CD4-positive, alpha-beta T cell treated with Interleukin-12 subunit alpha and Interleukin-12 subunit beta, for 1 hour (primary cell): ENCODE measurements around the gene SLC39A3.

Experiments used
- DNase-seq: peaks from one replicate; pipeline ENCODE4 v3.0.0-alpha.2; 2020

Gene SLC39A3, protein sequence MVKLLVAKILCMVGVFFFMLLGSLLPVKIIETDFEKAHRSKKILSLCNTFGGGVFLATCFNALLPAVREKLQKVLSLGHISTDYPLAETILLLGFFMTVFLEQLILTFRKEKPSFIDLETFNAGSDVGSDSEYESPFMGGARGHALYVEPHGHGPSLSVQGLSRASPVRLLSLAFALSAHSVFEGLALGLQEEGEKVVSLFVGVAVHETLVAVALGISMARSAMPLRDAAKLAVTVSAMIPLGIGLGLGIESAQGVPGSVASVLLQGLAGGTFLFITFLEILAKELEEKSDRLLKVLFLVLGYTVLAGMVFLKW

GRCh38 chr19:2739602-2740313 lies at the start of gene SLC39A3:
Gene SLC39A3 (minus strand): TSS chr19:2740017. CDS start chr19:2737257, 2,760 bp downstream.
- peak; percentile 100 for DNase-seq

GRCh38 chr19:2788237-2788636 lies 48.4 kb upstream of the SLC39A3 start:
- no peak for DNase-seq

GRCh38 chr19:2787115-2787514 lies 47.3 kb upstream of the SLC39A3 start:
- no peak for DNase-seq

GRCh38 chr19:2785244-2785997 lies 45.6 kb upstream of the SLC39A3 start, which contains the start of gene THOP1:
Gene THOP1 (plus strand): TSS chr19:2785503. CDS start chr19:2785663, 160 bp downstream.
- peak; percentile 98 for DNase-seq

DNA sequence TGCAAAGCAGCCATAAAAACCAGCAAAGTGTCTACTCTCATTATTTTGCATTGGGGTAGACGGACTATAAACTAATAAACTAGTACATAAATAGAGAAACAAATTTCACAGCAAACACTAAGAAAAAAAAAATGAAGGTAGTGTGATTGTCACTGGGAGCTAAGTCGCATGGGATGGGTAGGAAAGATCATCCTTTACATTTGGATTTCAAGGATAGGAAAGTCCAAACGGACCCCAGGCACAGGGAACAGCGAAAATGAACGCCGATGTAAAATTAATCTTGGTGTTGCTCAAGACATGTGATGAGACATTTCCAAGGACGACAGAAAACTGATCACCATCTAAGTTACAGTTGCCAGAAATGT lies 43.9 kb upstream of the SLC39A3 start:
- DNase-seq = no peak

DNA sequence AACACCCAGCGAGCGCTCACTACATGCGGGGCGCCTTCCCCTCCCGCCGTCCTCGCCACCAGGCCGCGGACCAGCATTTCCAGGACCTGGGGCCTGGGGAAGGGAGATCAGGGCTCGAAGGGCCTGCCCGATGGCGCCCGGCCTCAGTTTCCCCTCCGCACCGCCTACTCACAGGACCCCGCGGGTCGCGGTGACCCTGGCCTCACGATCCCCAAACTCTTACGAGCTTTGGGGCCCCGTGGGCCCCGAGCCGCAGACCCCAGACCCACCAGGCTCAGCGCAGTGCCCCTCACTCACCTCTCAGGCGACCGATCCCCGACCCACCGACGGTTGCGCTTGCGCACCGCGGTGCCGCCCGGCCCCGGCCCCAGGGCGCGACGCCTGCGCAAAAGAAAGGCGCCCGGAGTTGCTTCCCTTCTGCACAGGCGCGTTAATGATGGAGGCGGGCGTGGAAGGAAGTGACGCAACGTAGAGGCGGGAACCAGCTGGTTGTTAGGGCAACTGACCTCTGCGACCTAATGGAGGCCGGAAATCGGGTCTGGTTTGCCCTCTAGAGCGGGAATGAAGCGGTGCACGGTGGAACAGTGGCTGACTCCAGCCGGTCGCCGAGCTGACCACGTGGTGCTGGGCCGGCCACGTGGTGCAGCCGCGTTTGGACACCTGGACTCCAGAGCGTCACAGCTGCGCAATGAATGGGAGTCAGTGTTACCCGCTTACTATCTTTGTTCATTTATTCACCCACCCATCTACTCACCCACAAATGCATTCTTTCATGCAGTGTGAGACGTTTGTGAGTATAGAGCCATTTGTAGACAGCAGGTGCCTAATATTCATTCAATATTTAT lies 43.3 kb upstream of the SLC39A3 start, which contains the start of gene SGTA:
Gene SGTA, minus strand, starts transcription at position 338 of the 845 bp plus-strand sequence. CDS start 14,205 bp downstream, outside the sequence.
- DNase-seq = peak; percentile 98

- DNase-seq = no peak
Measured at GRCh38 chr19:2782329-2782935, 42.6 kb upstream of the SLC39A3 start.

DNA sequence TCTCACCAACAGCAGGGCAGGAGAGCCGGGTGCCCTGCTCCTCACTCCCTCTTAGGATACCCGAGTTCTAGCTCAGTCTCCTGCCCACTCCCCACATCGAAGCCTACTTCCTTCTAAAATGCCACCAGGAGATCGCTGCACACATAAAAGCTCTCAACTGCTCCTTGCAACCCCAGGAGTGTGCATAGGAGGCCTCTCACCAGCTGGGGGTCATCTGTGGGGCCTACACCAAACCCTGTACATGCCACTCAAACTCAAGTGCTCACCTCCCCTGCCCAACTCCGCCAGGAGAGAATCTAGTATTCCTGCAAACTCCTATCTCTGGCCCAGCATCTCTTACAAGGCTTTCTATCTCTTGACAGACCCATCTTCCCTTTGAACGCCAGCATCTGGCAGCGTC lies 40.5 kb upstream of the SLC39A3 start:
- no peak for DNase-seq

GRCh38 chr19:2779121-2779740 lies 39.4 kb upstream of the SLC39A3 start:
- DNase-seq = no peak

- DNase-seq = no peak
Measured at GRCh38 chr19:2777952-2778683, 38.3 kb upstream of the SLC39A3 start.

DNA sequence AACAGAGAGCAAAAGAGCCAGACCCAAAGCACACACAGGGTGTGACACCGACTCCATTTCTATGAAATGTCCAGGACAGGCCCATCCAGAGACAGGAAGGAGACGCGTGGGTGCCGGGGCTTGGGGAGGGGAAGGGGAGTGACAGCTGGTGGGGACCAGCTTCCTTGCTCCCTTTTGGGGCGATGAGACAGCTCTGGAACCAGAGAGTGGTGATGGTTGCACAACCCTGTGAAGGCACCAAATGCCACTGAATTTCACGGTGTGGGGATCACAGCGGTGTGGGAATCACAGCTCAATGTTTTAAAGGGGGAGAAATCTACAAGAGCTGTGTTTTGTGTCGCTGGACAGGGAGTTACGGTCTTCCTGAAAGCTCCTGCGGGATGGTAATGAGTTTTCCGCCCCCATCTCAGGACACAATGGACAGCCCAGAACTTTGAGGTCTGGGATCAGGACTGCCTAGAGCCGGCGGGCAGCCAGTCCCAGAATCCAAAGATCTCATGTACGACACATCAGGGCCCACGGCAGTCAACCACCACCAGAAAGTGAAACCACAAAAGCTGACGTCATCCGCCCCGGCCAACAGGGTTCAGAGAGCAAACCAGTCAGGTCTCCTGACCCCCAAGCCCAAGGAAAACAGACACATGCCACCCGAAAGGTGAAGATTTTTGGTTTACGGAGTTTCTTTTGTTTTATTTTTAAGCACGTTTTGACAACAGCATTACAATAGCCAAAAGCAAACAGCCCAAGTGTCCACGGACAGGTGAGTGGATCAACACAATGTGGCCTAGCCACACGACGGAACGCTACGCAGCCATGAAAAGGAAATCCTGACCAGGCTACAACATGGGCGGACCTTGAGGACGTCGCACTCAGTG lies 36.0 kb upstream of the SLC39A3 start:
- DNase-seq = peak; percentile 73

GRCh38 chr19:2774953-2775555 lies 35.2 kb upstream of the SLC39A3 start:
- peak; percentile 27 for DNase-seq

DNA sequence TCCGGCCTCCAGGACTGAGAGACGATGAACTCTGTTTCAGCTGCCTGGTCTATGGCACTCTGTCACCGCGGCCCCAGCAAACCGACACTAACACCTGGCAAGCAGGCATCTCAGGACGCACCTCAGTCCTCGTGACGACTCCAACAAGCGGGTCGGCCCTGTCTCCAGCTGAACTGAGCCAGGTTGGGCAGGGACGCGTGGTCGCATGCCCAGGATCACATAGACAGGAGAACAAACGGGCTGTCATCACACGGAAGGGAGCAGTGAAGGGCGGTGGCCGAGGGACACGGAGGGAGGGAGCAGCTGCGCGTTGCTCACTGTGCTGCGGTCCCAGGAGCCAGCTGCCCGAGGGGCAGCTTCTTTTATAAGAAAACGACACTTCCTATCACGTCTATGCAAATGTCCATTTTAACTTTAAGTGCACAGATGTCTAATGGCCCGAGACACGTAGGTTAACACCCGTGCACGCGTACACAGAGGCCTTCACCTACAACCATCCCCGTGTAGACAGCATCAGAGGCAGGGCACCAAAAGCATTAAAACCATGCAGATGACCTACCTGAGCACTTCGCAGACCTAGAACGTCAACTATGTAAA lies 34.4 kb upstream of the SLC39A3 start:
- DNase-seq = no peak

GRCh38 chr19:2771786-2772674 lies 32.2 kb upstream of the SLC39A3 start:
- DNase-seq = no peak

DNA sequence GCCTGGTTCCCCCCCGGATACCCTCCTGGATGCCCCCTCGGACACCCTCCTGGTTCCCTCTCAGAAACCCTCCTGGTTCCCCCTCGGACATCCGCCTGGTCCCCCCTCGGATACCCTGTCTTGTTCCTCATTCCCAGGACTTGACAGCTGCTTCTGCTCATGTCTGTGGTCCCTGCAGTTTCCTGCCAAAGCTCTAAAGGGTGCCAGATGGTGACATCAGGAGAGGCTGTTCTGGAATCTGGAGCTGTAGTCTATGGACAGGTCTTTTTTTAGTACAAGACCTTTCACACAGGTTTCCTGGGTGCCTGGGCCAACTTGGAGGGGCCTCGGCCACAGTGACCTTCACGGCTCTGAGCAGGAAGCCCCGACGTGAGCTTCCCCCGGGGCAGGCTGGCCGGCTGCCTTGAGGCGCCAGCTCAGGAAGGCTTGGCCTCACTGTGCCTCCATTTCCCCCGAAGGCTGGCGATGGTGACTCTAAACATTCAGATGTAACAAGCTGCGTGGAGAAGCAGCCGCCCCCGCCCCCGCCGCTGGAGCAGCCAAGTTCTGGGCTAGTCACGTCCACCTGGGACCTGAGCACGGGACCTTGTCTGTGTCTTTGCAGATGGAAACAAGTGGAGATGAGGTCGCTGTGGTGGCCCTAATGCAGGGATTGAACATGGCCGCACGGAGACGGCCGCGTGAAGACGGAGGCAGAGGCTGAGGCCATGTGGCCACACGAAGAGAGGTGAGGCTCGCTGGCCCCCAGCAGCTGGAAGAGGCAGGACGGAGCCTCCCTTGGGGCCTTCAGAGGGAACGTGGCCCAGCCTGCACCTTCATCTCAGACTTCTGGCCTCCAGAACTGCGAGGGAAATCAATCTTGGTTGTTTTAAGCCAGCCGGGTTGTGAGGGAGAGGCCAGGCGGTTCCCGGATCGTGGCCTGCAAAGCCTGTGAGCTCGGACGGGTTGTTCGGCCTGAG lies 30.5 kb upstream of the SLC39A3 start:
- DNase-seq = no peak

DNA sequence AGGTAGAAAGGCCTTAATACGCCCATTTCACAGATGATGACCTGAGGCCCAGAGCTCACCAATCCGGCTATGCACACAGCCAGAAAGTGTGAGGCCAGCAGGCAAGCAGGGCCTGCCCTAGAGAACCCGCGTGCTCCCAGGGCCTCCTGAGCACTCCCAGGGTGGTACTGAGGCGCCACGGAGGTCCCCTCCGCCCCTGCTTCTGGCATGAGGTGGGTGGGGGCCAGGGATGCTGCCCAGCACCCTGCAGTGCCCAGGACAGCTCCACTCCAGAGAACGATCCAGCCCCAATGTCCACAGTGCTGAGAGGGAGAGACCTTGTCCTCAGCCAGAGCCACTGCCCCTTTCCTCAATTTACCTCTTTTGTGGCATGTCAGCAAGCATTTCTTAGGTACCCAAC lies 29.4 kb upstream of the SLC39A3 start:
- DNase-seq = no peak
